ENCODE results near the gene OR2AK2. TPM values are rescaled to one million over a fixed set of nuclear protein-coding genes. Genes with fewer than 3 reads are reported as not detected.

The OR2AK2 gene
- polyA plus RNA-seq, 1 donor from 2014 or later, result not detected

- no peaks in the 10 kb centered on the region for H3K9me3 ChIP-seq (ENCODE audit: low read length)
- H3K9ac ChIP-seq (ENCODE audit: low read length), result no peak overlapping the region
- no peaks in the 10 kb centered on the region for H3K9me2 ChIP-seq (ENCODE audit: insufficient read depth, low read length)
- no peaks in the 10 kb centered on the region for H3F3A ChIP-seq (ENCODE audit: insufficient read depth, low read length, poor library complexity, severe bottlenecking)
- H2AFZ ChIP-seq (ENCODE audit: low read depth, low read length), result no peak overlapping the region
- H3K79me2 ChIP-seq (replicated peaks; ENCODE audit: insufficient read depth, low read length), result no peaks in the 10 kb centered on the region
- H3K27me3 ChIP-seq (ENCODE audit: insufficient read depth, low read depth, low read length), result no peaks in the 10 kb centered on the region
- TF ChIP-seq MXI1 (conservative IDR thresholded peaks at IDR 0.05; ENCODE audit: poor library complexity, severe bottlenecking) (no peak), RAD21 (conservative IDR thresholded peaks at IDR 0.05) (no peak), CTCF (IDR thresholded peaks at IDR 0.05; ENCODE audit: poor library complexity, severe bottlenecking) (no peak), REST (IDR thresholded peaks at IDR 0.05; ENCODE audit: borderline replicate concordance) (no peak), EP300 (conservative IDR thresholded peaks at IDR 0.05; ENCODE audit: poor library complexity, severe bottlenecking) (no peak), POLR2AphosphoS5 (IDR thresholded peaks at IDR 0.05) (no peak)
- no peak overlapping the region for H3K4me3 ChIP-seq (ENCODE audit: low read length)
- H3K4me2 ChIP-seq (ENCODE audit: low read length), result no peak overlapping the region
- no peaks in the 10 kb centered on the region for H4K20me1 ChIP-seq (ENCODE audit: insufficient read depth)
- H3K27ac ChIP-seq (ENCODE audit: low read length), result no peak overlapping the region
- H3K36me3 ChIP-seq (ENCODE audit: insufficient read depth, low read length), result no peaks in the 10 kb centered on the region
These were observed 41.1 kb upstream of the OR2AK2 start for GRCh38 chr1:247923941-247924340.

GRCh38 chr1:247924868-247925267 lies 40.2 kb upstream of the OR2AK2 start, which contains the start of gene OR2AJ1:
OR2AJ1 (plus strand) TSS chr1:247924889; CDS start chr1:247933769, 8,880 bp downstream.
- no peaks in the 10 kb centered on the region for H3K36me3 ChIP-seq (ENCODE audit: insufficient read depth, low read length)

More at GRCh38 chr1:247924868-247925267, 40.2 kb upstream of the OR2AK2 start, which contains the start of gene OR2AJ1:
- Histone ChIP-seq H3K4me3 (ENCODE audit: low read length) (no peak within 1 kb of the TSS), H3F3A (ENCODE audit: insufficient read depth, low read length, poor library complexity, severe bottlenecking) (no peaks in the 10 kb centered on the region), H3K9ac (ENCODE audit: low read length) (no peak within 1 kb of the TSS), H2AFZ (ENCODE audit: low read depth, low read length) (no peak within 1 kb of the TSS), H3K4me2 (ENCODE audit: low read length) (no peak within 1 kb of the TSS), H3K9me2 (ENCODE audit: insufficient read depth, low read length) (no peaks in the 10 kb centered on the region), H3K27ac (ENCODE audit: low read length) (no peak within 1 kb of the TSS), H3K9me3 (ENCODE audit: low read length) (no peaks in the 10 kb centered on the region), H3K79me2 (replicated peaks; ENCODE audit: insufficient read depth, low read length) (no peaks in the 10 kb centered on the region), H4K20me1 (ENCODE audit: insufficient read depth) (no peaks in the 10 kb centered on the region), H3K27me3 (ENCODE audit: insufficient read depth, low read depth, low read length) (no peaks in the 10 kb centered on the region)
- no peak for TF ChIP-seq EZH2 (IDR thresholded peaks at IDR 0.05; ENCODE audit: borderline replicate concordance, insufficient read depth, low read length, poor library complexity, severe bottlenecking)
- no peak for TF ChIP-seq CTCF (IDR thresholded peaks at IDR 0.05; ENCODE audit: poor library complexity, severe bottlenecking)
- no peak for TF ChIP-seq POLR2AphosphoS5 (IDR thresholded peaks at IDR 0.05)
- TF ChIP-seq MXI1 (conservative IDR thresholded peaks at IDR 0.05; ENCODE audit: poor library complexity, severe bottlenecking), result no peak
- TF ChIP-seq EP300 (conservative IDR thresholded peaks at IDR 0.05; ENCODE audit: poor library complexity, severe bottlenecking), result no peak
- TF ChIP-seq SMC3 (conservative IDR thresholded peaks at IDR 0.05; ENCODE audit: poor library complexity), result no peak
- TF ChIP-seq REST (IDR thresholded peaks at IDR 0.05; ENCODE audit: borderline replicate concordance), result no peak
- TF ChIP-seq RAD21 (conservative IDR thresholded peaks at IDR 0.05), result no peak
- TF ChIP-seq TAF1 (IDR thresholded peaks at IDR 0.05; ENCODE audit: low read depth), result no peak

Measured in neural cell (in vitro differentiated cells).